IMR-90 (cell line): ENCODE results near the gene FUT1. TPM values are rescaled to one million over a fixed set of nuclear protein-coding genes. Genes with fewer than 3 reads are reported as not detected.

Source experiments
- ATAC-seq: fragments of 200-7000 bp; cut with Tn5 transposase; 2 replicates; pipeline ENCODE4 v1.9.1; 2020; ENCODE audit warnings: low read depth, mild to moderate bottlenecking, moderate library complexity
- BruUV-seq: library from RNA; stranded (reverse); fragments of 400-500 nt; replicated peaks from 2 replicates; lab custom pipeline; 2021; lab: Mats Ljungman, UMichigan
- CTCF ChIA-PET: fragments of 300-600 bp; formaldehyde crosslinking; extraction: SDS; loops from one replicate; lab custom pipeline; 2021; ENCODE audit warnings: antibody characterized with exemption; lab: Yijun Ruan, JAX
- POLR2A ChIA-PET: fragments of 300-600 bp; sonication (Branson Sonifier 250); formaldehyde crosslinking; loops from one replicate; lab custom pipeline; 2022; ENCODE audit warnings: antibody characterized with exemption; ENCODE audit not compliant: unreplicated experiment; lab: Charles Lee
- DNase-seq: peaks from one replicate; pipeline ENCODE4 v3.0.0; 2013
- H2AFZ ChIP-seq: replicated peaks from 2 replicates; pipeline ENCODE3; 2013; ENCODE audit warnings: low read length, mild to moderate bottlenecking; ENCODE audit not compliant: poor library complexity
- H2AK5ac ChIP-seq: 2 replicates; pipeline ENCODE4 v1.6.1; 2013; ENCODE audit warnings: low read depth, low read length, inconsistent platforms
- H2AK9ac ChIP-seq: replicated peaks from 2 replicates; pipeline ENCODE3; 2013; ENCODE audit warnings: mild to moderate bottlenecking, low read depth, low read length, moderate library complexity; ENCODE audit not compliant: poor library complexity
- H2BK120ac ChIP-seq: 2 replicates; pipeline ENCODE4 v1.6.1; 2013; ENCODE audit warnings: low read depth, low read length, inconsistent platforms
- H2BK15ac ChIP-seq: 3 replicates; pipeline ENCODE4 v1.6.1; 2013; ENCODE audit warnings: low read depth, low read length, inconsistent platforms
- H2BK20ac ChIP-seq: 2 replicates; pipeline ENCODE4 v1.6.1; 2013; ENCODE audit warnings: low read depth, mild to moderate bottlenecking, inconsistent platforms, low read length, moderate library complexity
- H2BK5ac ChIP-seq: 2 replicates; pipeline ENCODE4 v1.6.1; 2013; ENCODE audit warnings: mild to moderate bottlenecking, low read depth, low read length, inconsistent platforms; ENCODE audit not compliant: poor library complexity, severe bottlenecking
- H3K14ac ChIP-seq: replicated peaks from 2 replicates; pipeline ENCODE4 v1.6.1; 2013; ENCODE audit warnings: low read depth, low read length, inconsistent platforms
- H3K18ac ChIP-seq: 2 replicates; pipeline ENCODE4 v1.6.1; 2013; ENCODE audit warnings: low read depth, low read length, control low read depth
- H3K23ac ChIP-seq: 2 replicates; pipeline ENCODE4 v1.6.1; 2013; ENCODE audit warnings: low read depth, low read length, inconsistent platforms
- H3K27ac ChIP-seq: 2 replicates; pipeline ENCODE4 v1.5.1; 2013; ENCODE audit warnings: mild to moderate bottlenecking, control low read depth, low read length; ENCODE audit not compliant: insufficient read depth
- H3K27me3 ChIP-seq: 2 replicates; pipeline ENCODE4 v1.6.1; 2013; ENCODE audit warnings: low read length; ENCODE audit not compliant: control insufficient read depth, insufficient read depth
- H3K36me3 ChIP-seq: 2 replicates; pipeline ENCODE4 v1.6.1; 2013; ENCODE audit warnings: low read length, mixed read lengths; ENCODE audit not compliant: control insufficient read depth, insufficient read depth
- H3K4ac ChIP-seq: 2 replicates; pipeline ENCODE4 v1.6.1; 2013; ENCODE audit warnings: low read depth, low read length, inconsistent platforms
- H3K4me1 ChIP-seq: 2 replicates; pipeline ENCODE4 v1.6.1; 2013; ENCODE audit warnings: low read length, mixed read lengths; ENCODE audit not compliant: control insufficient read depth, insufficient read depth
- H3K4me2 ChIP-seq: 2 replicates; pipeline ENCODE4 v1.6.1; 2013; ENCODE audit warnings: low read depth, mild to moderate bottlenecking, control low read depth, low read length, moderate library complexity
- H3K4me3 ChIP-seq: 2 replicates; pipeline ENCODE4 v1.5.1; 2013; ENCODE audit warnings: low read depth, mild to moderate bottlenecking, control low read depth, low read length, moderate library complexity; ENCODE audit not compliant: insufficient read depth
- H3K56ac ChIP-seq: 2 replicates; pipeline ENCODE4 v1.6.1; 2013; ENCODE audit warnings: low read length, inconsistent platforms; ENCODE audit not compliant: insufficient read depth; ENCODE audit errors: extremely low read depth
- H3K79me1 ChIP-seq, 2 experiments: 2 replicates each; pipeline ENCODE4 v1.6.1; 2013; ENCODE audit warnings: low read length in 2 of 2, inconsistent platforms in 1 of 2, low read depth in 1 of 2
- H3K9ac ChIP-seq: 2 replicates; pipeline ENCODE4 v1.6.1; 2013; ENCODE audit warnings: low read depth, low read length, control low read depth
- H3K9me1 ChIP-seq: 2 replicates; pipeline ENCODE4 v1.6.1; 2013; ENCODE audit warnings: low read length, inconsistent platforms; ENCODE audit not compliant: insufficient read depth
- H3K9me3 ChIP-seq: 2 replicates; pipeline ENCODE4 v1.6.1; 2013; ENCODE audit warnings: low read length; ENCODE audit not compliant: control insufficient read depth, insufficient read depth
- H4K20me1 ChIP-seq: 2 replicates; pipeline ENCODE4 v1.6.1; 2013; ENCODE audit warnings: low read length, inconsistent platforms; ENCODE audit not compliant: insufficient read depth
- H4K5ac ChIP-seq: 2 replicates; pipeline ENCODE4 v1.6.1; 2013; ENCODE audit warnings: mild to moderate bottlenecking, low read depth, low read length, control low read depth
- H4K8ac ChIP-seq, 2 experiments: 2 replicates each; pipeline ENCODE4 v1.6.1; 2013; ENCODE audit warnings: low read depth in 2 of 2, low read length in 2 of 2, control low read depth in 1 of 2, inconsistent platforms in 1 of 2
- H4K91ac ChIP-seq: 2 replicates; pipeline ENCODE4 v1.6.1; 2013; ENCODE audit warnings: low read depth, low read length, inconsistent platforms; ENCODE audit not compliant: insufficient read depth
- ELK1 ChIP-seq: fragments of 150-350 bp; IDR thresholded peaks from 2 replicates; pipeline ENCODE4 v1.6.1; 2016; ENCODE audit warnings: low read depth, mild to moderate bottlenecking, low read length, moderate library complexity, borderline replicate concordance
- NFE2L2 ChIP-seq: fragments of 150-350 bp; IDR thresholded peaks from 2 replicates; pipeline ENCODE4 v1.6.1; 2016; ENCODE audit warnings: low read depth, mild to moderate bottlenecking, low read length
- POLR2A ChIP-seq: IDR thresholded peaks from 2 replicates; pipeline ENCODE4 v1.6.1; 2012; ENCODE audit warnings: mild to moderate bottlenecking, low read depth, low read length
- RCOR1 ChIP-seq: IDR thresholded peaks from 2 replicates; pipeline ENCODE4 v1.6.1; 2012; ENCODE audit warnings: mild to moderate bottlenecking, low read length, improper control_type of control experiment; ENCODE audit not compliant: insufficient replicate concordance
- RFX5 ChIP-seq: IDR thresholded peaks from 2 replicates; pipeline ENCODE4 v1.8.0; 2012; ENCODE audit warnings: low read depth, mild to moderate bottlenecking, low read length, moderate library complexity
- SMC3 ChIP-seq: fragments of 150-350 bp; IDR thresholded peaks from 2 replicates; pipeline ENCODE4 v1.6.1; 2016; ENCODE audit warnings: low read depth, mild to moderate bottlenecking, antibody characterized with exemption, low read length, moderate library complexity
- USF2 ChIP-seq: fragments of 150-350 bp; IDR thresholded peaks from 2 replicates; pipeline ENCODE4 v1.6.1; 2017; ENCODE audit warnings: mild to moderate bottlenecking, antibody characterized with exemption, low read length, low read depth
- WGBS, 2 experiments: methylation state at CpG; one replicate each; pipeline versions ENCODE4 v1.1.5 to v1.1.7; 2013; ENCODE audit warnings: missing lambda C conversion rate in 2 of 2; ENCODE audit not compliant: insufficient read length in 1 of 2; ENCODE audit errors: extremely low coverage in 2 of 2; 5-methylcytosine and 5-hydroxymethylcytosine counted together
- dilution Hi-C: fragments of 300-500 bp; cut with HindIII; formaldehyde crosslinking; loops from one replicate; pipeline ENCODE4 v1.14.3; 2018; ENCODE audit warnings: low sequenced_read_pairs; ENCODE audit not compliant: unreplicated experiment
- in situ Hi-C: fragments of 300-500 bp; cut with MboI; formaldehyde crosslinking; loops from 3 replicates; pipeline ENCODE4 v1.14.3; 2019; ENCODE audit warnings: low sequenced_read_pairs, inconsistent platforms, mixed read lengths
- intact Hi-C: fragments of 100-400 bp; cut with micrococcal nuclease; formaldehyde crosslinking; loops from 2 replicates; pipeline ENCODE4 v1.10.0; 2022
- polyA plus RNA-seq, 3 experiments: library from polyadenylated mRNA; depleted of rRNA; stranded (reverse); fragments of >200 nt; gene quantifications; 2 replicates each; pipeline ENCODE4 v1.2.3, GENCODE V29; 2012; ENCODE audit warnings: low replicate concordance in 1 of 3
- total RNA-seq: library from RNA; depleted of rRNA; stranded (reverse); fragments of >200 nt; gene quantifications from 2 replicates; pipeline ENCODE4 v1.2.3, GENCODE V29; 2012

Gene FUT1
- total and polyA plus RNA-seq, 2 of the 4 experiments (the other 2 are of a cell fraction) = 0.09 to 0.18 TPM

- H4K20me1 ChIP-seq = no peaks in the 10 kb centered on the region
- no peak overlapping the region for H2BK120ac ChIP-seq
- H2AK9ac ChIP-seq = no peak overlapping the region
- H3K23ac ChIP-seq = no peak overlapping the region
- ATAC-seq = peak; percentile 66
- dilution Hi-C loops = no loop called here
- no peak overlapping the region for H2AK5ac ChIP-seq
- POLR2A ChIA-PET = no interaction called here
- no peaks in the 10 kb centered on the region for H3K9me1 ChIP-seq
- H3K4me1 ChIP-seq = no peaks in the 10 kb centered on the region
- H3K4me3 ChIP-seq = no peak overlapping the region
- H3K9ac ChIP-seq = no peak overlapping the region
- DNase-seq = peak; percentile 57
- H3K9me3 ChIP-seq = no peaks in the 10 kb centered on the region
- no peak overlapping the region for H3K56ac ChIP-seq
- H2AFZ ChIP-seq = peak overlapping the region; percentile 63
- BruUV-seq = no TSS peak
- no peak overlapping the region for H3K14ac ChIP-seq
- no peak overlapping the region for H2BK20ac ChIP-seq
- H3K18ac ChIP-seq = no peak overlapping the region
- TF ChIP-seq USF2 (no peak), SMC3 (no peak), POLR2A (no peak), ELK1 (no peak), NFE2L2 (no peak), RFX5 (no peak), RCOR1 (no peak)
- 24% methylated on average over 9 of the region's 33 CpGs; no CpG with 5 or more reads in 1 of the 2 experiments for WGBS, 2 experiments
- no peak overlapping the region for H4K91ac ChIP-seq
- no peak overlapping the region for H4K5ac ChIP-seq
- H3K27ac ChIP-seq = no peak overlapping the region
- H4K8ac ChIP-seq = no peak overlapping the region
- intact Hi-C loops = no loop called here
- H2BK15ac ChIP-seq = no peak overlapping the region
- in situ Hi-C loops = no loop called here
- peaks cover 12% of the 10 kb centered on the region; the same call in 1 of the 2 replicates for H3K27me3 ChIP-seq
- no peak overlapping the region for H2BK5ac ChIP-seq
- no peaks in the 10 kb centered on the region for H3K79me1 ChIP-seq
- no peaks in the 10 kb centered on the region for H3K36me3 ChIP-seq
- H3K4me2 ChIP-seq = no peak overlapping the region
- H3K4ac ChIP-seq = no peak overlapping the region
- CTCF ChIA-PET = no interaction called here
Measured at GRCh38 chr19:48745208-48745995, 7.0 kb downstream of the FUT1 start.
